ENCODE measurements around the gene NDUFA11.

GRCh38 chr19:5923356-5923755 lies 19.8 kb upstream of the NDUFA11 start:
- TF ChIP-seq CTCF (IDR thresholded peaks at IDR 0.05), result no peak
- TF ChIP-seq POLR2AphosphoS5 (IDR thresholded peaks at IDR 0.05), result no peak

Measured in sigmoid colon (tissue), 4 donors.